Adrenal gland (tissue), 12 donors: Measurements from ENCODE around the gene TRPM5. TPM values are rescaled to one million over a fixed set of nuclear protein-coding genes. Genes with fewer than 3 reads are reported as not detected.

ENCODE experiments used
- DNase-seq, 7 donors: peaks; one replicate each; pipeline ENCODE4 v3.0.0-alpha.2; 2019 to 2020
- H3K27ac ChIP-seq, 5 donors: fragments of 200-600 bp; sonication (generic) in 4 of 5; 1 replicate in 3 of 5; 2 replicates in 2 of 5; pipeline versions ENCODE4 v1.5.1 to v1.8.0; 2016 to 2020; ENCODE audit warnings: mild to moderate bottlenecking in 1 of 5
- H3K27me3 ChIP-seq: fragments of 200-600 bp; 2 replicates; pipeline ENCODE4 v1.8.0; 2021
- H3K36me3 ChIP-seq, 2 donors: fragments of 200-600 bp; replicated peaks in 1 of 2; 1 replicate in 1 of 2; 2 replicates in 1 of 2; pipeline versions ENCODE4 v1.5.1 to v1.8.0; 2018 to 2022
- H3K4me1 ChIP-seq, 2 donors: fragments of 200-600 bp; replicated peaks in 1 of 2; 1 replicate in 1 of 2; 2 replicates in 1 of 2; pipeline versions ENCODE4 v1.5.1 to v1.8.0; 2018 to 2021
- H3K4me3 ChIP-seq, 4 donors: fragments of 200-600 bp; sonication (generic) in 3 of 4; one replicate each; pipeline ENCODE4 v1.5.1; 2016 to 2018
- H3K9me3 ChIP-seq, 3 donors: fragments of 200-600 bp; sonication (generic) in 1 of 3; replicated peaks in 1 of 3; 1 replicate in 2 of 3; 2 replicates in 1 of 3; pipeline versions ENCODE4 v1.5.1 to v1.8.0; 2016 to 2021
- CTCF ChIP-seq, 6 experiments: fragments of 450-650 bp in 4 of 6; fragments of 200-600 bp in 2 of 6; sonication (generic) in 1 of 6; IDR thresholded peaks; 1 replicate in 5 of 6; 2 replicates in 1 of 6; pipeline versions ENCODE4 v1.5.1 to v1.8.0; 2016 to 2021; ENCODE audit warnings: antibody characterized with exemption in 6 of 6, mild to moderate bottlenecking in 2 of 6, moderate library complexity in 1 of 6
- POLR2A ChIP-seq, 2 donors: fragments of 450-650 bp; IDR thresholded peaks; one replicate each; pipeline ENCODE4 v1.6.1; 2017; ENCODE audit warnings: antibody characterized with exemption in 2 of 2, mild to moderate bottlenecking in 2 of 2, moderate library complexity in 1 of 2
- WGBS, 4 donors: extraction: QIAGEN DNeasy Blood & Tissue Kit in 2 of 4; methylation state at CpG; one replicate each; pipeline versions ENCODE4 v1.1.5 to v1.1.7; 2013 to 2017; 5-methylcytosine and 5-hydroxymethylcytosine counted together
- intact Hi-C, 2 donors: fragments of 100-400 bp; cut with DNase I; formaldehyde crosslinking; loops; one replicate each; pipeline versions ENCODE4 v1.14.1 to v1.15.0; 2022 to 2023
- polyA plus RNA-seq, 3 donors: library from polyadenylated mRNA; stranded (reverse); fragments of 200-250 nt in 2 of 3; fragments of 350-450 nt in 1 of 3; fragmentation: Illumina TruSeq in 1 of 3; extraction: RNeasy Lipid Tissue Mini Kit (QIAGEN cat#74804) in 1 of 3; gene quantifications; one replicate each; pipeline ENCODE4 v1.2.3, GENCODE V29; 2013 to 2014
- total RNA-seq, 9 donors: library from RNA; depleted of rRNA in 4 of 9; stranded (reverse); fragments of >200 nt in 4 of 9; fragments of 120-200 nt in 1 of 9; fragmentation: NEBNext Ultra II Directional in 1 of 9; extraction: Animal tissue kit (Norgen Biotek cat#: 25700) in 1 of 9; gene quantifications; one replicate each; pipeline versions ENCODE4 v1.1.0 to v1.2.4, GENCODE V29; 2013 to 2023
- donor health status: healthy with polysubstance abuse.
- donor health status: Bipolar disorder and iron deficiency.
- donor health status: DM: yes; HTN: yes; CAD: no.
- donor health status: DM: no; HTN: no; CAD: no.
- donor health status: DM: no; HTN: no; CAD: no.
- donor health status: DM: yes; HTN: yes; CAD: no.

TRPM5 gene
- total and polyA plus RNA-seq, 12 donors = 0.11 to 7.4 (median 0.97) TPM; not detected in 1

GRCh38 chr11:2437516-2437915, 6.8 kb downstream of the TRPM5 start:
- H3K9me3 ChIP-seq = no peaks in the 10 kb centered on the region
- 70 to 98% (median 93%) methylated on average over 4 of the region's 4 CpGs for WGBS, 4 donors
- H3K27me3 ChIP-seq = no peaks in the 10 kb centered on the region
- H3K27ac ChIP-seq = no peak overlapping the region
- H3K4me1 ChIP-seq = no peaks in the 10 kb centered on the region
- DNase-seq = peak in 1 of 7 donors; percentile 4
- H3K36me3 ChIP-seq = no peaks in the 10 kb centered on the region
- intact Hi-C loops = no loop called here
- no peak overlapping the region for H3K4me3 ChIP-seq
- no peak for TF ChIP-seq CTCF (IDR thresholded peaks at IDR 0.05)
- no peak for TF ChIP-seq POLR2A (IDR thresholded peaks at IDR 0.05)

- intact Hi-C loops = no loop called here
- Histone ChIP-seq H3K9me3 (no peaks in the 10 kb centered on the region), H3K36me3 (no peaks in the 10 kb centered on the region), H3K4me1 (no peaks in the 10 kb centered on the region), H3K27ac (no peak overlapping the region), H3K4me3 (no peak overlapping the region), H3K27me3 (no peaks in the 10 kb centered on the region)
- peak in 1 of 7 donors; percentile 9 for DNase-seq
- no peak for TF ChIP-seq POLR2A (IDR thresholded peaks at IDR 0.05)
- 85 to 97% (median 92%) methylated on average over 4 to 13 of the region's 13 CpGs for WGBS, 4 donors
These were observed 7.7 kb downstream of the TRPM5 start for GRCh38 chr11:2436521-2437031.

- Histone ChIP-seq H3K36me3 (no peaks in the 10 kb centered on the region), H3K9me3 (no peaks in the 10 kb centered on the region), H3K4me1 (no peaks in the 10 kb centered on the region), H3K27me3 (no peaks in the 10 kb centered on the region), H3K27ac (no peak overlapping the region), H3K4me3 (no peak overlapping the region)
- no peak for TF ChIP-seq CTCF (IDR thresholded peaks at IDR 0.05)
- no peak for TF ChIP-seq POLR2A (IDR thresholded peaks at IDR 0.05)
- 81 to 86% (median 83%) methylated on average over 7 to 10 of the region's 10 CpGs for WGBS, 4 donors
- intact Hi-C loops = no loop called here
- DNase-seq = peak in 1 of 7 donors; percentile 49
These were observed 8.2 kb downstream of the TRPM5 start for GRCh38 chr11:2436013-2436520.

- no peak for DNase-seq
- H3K4me3 ChIP-seq = no peak overlapping the region
- H3K36me3 ChIP-seq = no peaks in the 10 kb centered on the region
- TF ChIP-seq POLR2A (IDR thresholded peaks at IDR 0.05) (no peak), CTCF (IDR thresholded peaks at IDR 0.05) (no peak)
- 92 to 96% (median 94%) methylated on average over 12 of the region's 12 CpGs for WGBS, 4 donors
- no peaks in the 10 kb centered on the region for H3K9me3 ChIP-seq
- no peak overlapping the region for H3K27ac ChIP-seq
- H3K4me1 ChIP-seq = no peaks in the 10 kb centered on the region
- no peaks in the 10 kb centered on the region for H3K27me3 ChIP-seq
- intact Hi-C loops = no loop called here
These were observed 8.9 kb downstream of the TRPM5 start for GRCh38 chr11:2435288-2436012.
